DND-41 (cell line): ENCODE measurements around the gene POU2AF3.

ENCODE experiments used
- EZH2 ChIP-seq: IDR thresholded peaks from 3 replicates; pipeline ENCODE4 v1.6.1; 2012; ENCODE audit warnings: borderline replicate concordance, low read depth, mild to moderate bottlenecking, moderate library complexity, low read length, inconsistent platforms; ENCODE audit not compliant: severe bottlenecking
- TF ChIP-seq, protein P1 (sequence below): IDR thresholded peaks from 2 replicates; pipeline ENCODE4 v1.5.1; 2012; ENCODE audit warnings: borderline replicate concordance, low read length, moderate library complexity, mild to moderate bottlenecking; ENCODE audit not compliant: poor library complexity, severe bottlenecking; ENCODE audit errors: extremely low read depth

DNA sequence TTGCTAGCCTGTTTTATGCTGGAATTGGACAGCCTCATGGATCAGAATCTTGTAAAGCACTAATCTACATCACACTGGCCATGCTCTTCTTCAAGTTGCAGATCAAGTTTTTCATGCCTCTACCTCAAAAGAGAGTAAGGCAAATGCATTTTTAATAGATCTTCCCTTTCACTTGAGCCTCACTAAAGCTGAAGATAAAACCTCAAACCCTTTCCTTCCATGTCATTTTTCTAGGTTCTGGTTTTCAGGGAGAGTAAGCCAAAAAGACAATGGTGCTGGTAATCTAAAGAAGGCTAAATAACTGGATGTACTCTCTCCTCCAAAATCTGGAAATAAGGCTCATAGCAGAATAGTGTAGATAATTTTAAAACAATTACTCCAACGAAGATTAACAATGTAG, 52.5 kb downstream of the POU2AF3 start:
- TF ChIP-seq, protein P1, sequence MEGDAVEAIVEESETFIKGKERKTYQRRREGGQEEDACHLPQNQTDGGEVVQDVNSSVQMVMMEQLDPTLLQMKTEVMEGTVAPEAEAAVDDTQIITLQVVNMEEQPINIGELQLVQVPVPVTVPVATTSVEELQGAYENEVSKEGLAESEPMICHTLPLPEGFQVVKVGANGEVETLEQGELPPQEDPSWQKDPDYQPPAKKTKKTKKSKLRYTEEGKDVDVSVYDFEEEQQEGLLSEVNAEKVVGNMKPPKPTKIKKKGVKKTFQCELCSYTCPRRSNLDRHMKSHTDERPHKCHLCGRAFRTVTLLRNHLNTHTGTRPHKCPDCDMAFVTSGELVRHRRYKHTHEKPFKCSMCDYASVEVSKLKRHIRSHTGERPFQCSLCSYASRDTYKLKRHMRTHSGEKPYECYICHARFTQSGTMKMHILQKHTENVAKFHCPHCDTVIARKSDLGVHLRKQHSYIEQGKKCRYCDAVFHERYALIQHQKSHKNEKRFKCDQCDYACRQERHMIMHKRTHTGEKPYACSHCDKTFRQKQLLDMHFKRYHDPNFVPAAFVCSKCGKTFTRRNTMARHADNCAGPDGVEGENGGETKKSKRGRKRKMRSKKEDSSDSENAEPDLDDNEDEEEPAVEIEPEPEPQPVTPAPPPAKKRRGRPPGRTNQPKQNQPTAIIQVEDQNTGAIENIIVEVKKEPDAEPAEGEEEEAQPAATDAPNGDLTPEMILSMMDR, result no peak
- TF ChIP-seq EZH2, result no peak
